ENCODE measurements around the gene KAZN.

KAZN gene

DNA sequence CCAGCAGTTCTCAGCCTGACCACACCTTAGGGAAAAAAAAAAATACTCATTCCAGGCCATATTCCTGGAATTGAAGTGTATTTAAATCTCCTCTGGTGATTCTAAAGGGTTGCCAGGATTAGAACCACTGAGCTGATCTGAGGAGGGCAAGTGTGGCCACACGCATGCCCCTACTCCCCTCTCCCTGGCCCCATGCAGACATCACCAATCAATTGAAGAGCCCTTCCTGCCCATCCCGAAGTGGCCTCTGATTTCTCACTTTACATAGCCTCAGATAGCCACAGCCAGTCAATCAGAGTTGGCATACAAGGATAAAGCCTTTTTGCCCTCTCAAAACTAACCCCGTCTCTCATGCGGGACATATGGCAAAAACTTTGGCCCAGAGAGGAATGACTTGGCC is 470.5 kb downstream of the KAZN start:
- H3K27me3 ChIP-seq (ENCODE audit: insufficient read depth, low read length, poor library complexity, severe bottlenecking), result no peaks in the 10 kb centered on the region
- H3K9me3 ChIP-seq (ENCODE audit: insufficient read depth, low read depth, low read length), result no peaks in the 10 kb centered on the region
- no peaks in the 10 kb centered on the region for H3K79me2 ChIP-seq (ENCODE audit: insufficient read depth, low read length)
- H3K4me3 ChIP-seq (ENCODE audit: low read length, poor library complexity, severe bottlenecking), result no peak overlapping the region
- H3K36me3 ChIP-seq (ENCODE audit: insufficient read depth, low read length), result no peaks in the 10 kb centered on the region
- H4K20me1 ChIP-seq (ENCODE audit: insufficient read depth, low read length, poor library complexity, severe bottlenecking), result no peaks in the 10 kb centered on the region
- TF ChIP-seq, protein P1, sequence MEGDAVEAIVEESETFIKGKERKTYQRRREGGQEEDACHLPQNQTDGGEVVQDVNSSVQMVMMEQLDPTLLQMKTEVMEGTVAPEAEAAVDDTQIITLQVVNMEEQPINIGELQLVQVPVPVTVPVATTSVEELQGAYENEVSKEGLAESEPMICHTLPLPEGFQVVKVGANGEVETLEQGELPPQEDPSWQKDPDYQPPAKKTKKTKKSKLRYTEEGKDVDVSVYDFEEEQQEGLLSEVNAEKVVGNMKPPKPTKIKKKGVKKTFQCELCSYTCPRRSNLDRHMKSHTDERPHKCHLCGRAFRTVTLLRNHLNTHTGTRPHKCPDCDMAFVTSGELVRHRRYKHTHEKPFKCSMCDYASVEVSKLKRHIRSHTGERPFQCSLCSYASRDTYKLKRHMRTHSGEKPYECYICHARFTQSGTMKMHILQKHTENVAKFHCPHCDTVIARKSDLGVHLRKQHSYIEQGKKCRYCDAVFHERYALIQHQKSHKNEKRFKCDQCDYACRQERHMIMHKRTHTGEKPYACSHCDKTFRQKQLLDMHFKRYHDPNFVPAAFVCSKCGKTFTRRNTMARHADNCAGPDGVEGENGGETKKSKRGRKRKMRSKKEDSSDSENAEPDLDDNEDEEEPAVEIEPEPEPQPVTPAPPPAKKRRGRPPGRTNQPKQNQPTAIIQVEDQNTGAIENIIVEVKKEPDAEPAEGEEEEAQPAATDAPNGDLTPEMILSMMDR (conservative IDR thresholded peaks at IDR 0.05; ENCODE audit: low read length), result no peak
- TF ChIP-seq EZH2phosphoT487 (IDR thresholded peaks at IDR 0.05; ENCODE audit: borderline replicate concordance), result no peak
- H3K4me2 ChIP-seq (ENCODE audit: low read depth, low read length, poor library complexity, severe bottlenecking), result no peak overlapping the region
- H3K4me1 ChIP-seq (ENCODE audit: insufficient read depth, low read length, poor library complexity, severe bottlenecking), result peaks cover 32% of the 10 kb centered on the region
- no peak overlapping the region for H2AFZ ChIP-seq (ENCODE audit: low read length)
- no peaks in the 10 kb centered on the region for H3F3A ChIP-seq (ENCODE audit: low read depth)
- H3K9ac ChIP-seq (ENCODE audit: low read depth, low read length, poor library complexity, severe bottlenecking), result no peak overlapping the region
- H3K9me2 ChIP-seq (replicated peaks; ENCODE audit: low read depth, low read length), result no peaks in the 10 kb centered on the region

DNA sequence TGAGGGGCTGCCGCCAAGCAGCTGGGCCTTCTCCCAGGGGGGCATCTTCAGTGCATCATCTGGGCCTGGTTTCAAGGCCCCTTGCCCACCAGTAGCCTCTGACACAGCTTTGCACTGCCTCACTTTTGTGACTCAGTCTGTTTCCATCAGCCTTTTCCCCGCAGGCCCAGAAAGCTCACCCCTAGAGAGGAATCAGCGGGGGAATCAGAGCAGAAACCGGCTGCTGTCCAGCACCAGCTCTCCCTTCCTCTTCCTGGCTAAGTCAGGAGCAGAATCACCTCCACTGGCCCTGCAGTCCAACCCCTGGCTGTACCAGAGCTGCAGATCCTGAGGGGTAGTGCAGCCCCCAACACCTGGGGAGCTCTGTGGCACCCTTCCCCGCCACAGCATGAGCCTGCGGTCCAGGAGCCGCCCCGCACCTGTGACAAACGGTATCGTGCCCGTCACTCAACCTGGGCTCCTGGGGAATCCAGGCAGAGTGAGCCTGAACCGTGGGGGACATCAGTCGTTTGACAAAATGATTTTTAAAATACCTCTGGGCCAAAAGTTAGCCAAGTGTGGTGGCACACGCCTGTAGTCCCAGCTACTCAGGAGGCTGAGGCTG is 471.8 kb downstream of the KAZN start:
- Histone ChIP-seq H3K9me2 (replicated peaks; ENCODE audit: low read depth, low read length) (no peaks in the 10 kb centered on the region), H2AFZ (ENCODE audit: low read length) (no peak overlapping the region), H3K4me3 (ENCODE audit: low read length, poor library complexity, severe bottlenecking) (no peak overlapping the region), H3K4me2 (ENCODE audit: low read depth, low read length, poor library complexity, severe bottlenecking) (no peak overlapping the region), H3K9ac (ENCODE audit: low read depth, low read length, poor library complexity, severe bottlenecking) (no peak overlapping the region), H3F3A (ENCODE audit: low read depth) (no peaks in the 10 kb centered on the region), H3K36me3 (ENCODE audit: insufficient read depth, low read length) (no peaks in the 10 kb centered on the region), H3K9me3 (ENCODE audit: insufficient read depth, low read depth, low read length) (no peaks in the 10 kb centered on the region), H3K79me2 (ENCODE audit: insufficient read depth, low read length) (no peaks in the 10 kb centered on the region), H4K20me1 (ENCODE audit: insufficient read depth, low read length, poor library complexity, severe bottlenecking) (no peaks in the 10 kb centered on the region), H3K4me1 (ENCODE audit: insufficient read depth, low read length, poor library complexity, severe bottlenecking) (peaks cover 21% of the 10 kb centered on the region), H3K27me3 (ENCODE audit: insufficient read depth, low read length, poor library complexity, severe bottlenecking) (no peaks in the 10 kb centered on the region)
- TF ChIP-seq, protein P1 (conservative IDR thresholded peaks at IDR 0.05; ENCODE audit: low read length), result no peak
- TF ChIP-seq EZH2phosphoT487 (IDR thresholded peaks at IDR 0.05; ENCODE audit: borderline replicate concordance), result no peak

DNA sequence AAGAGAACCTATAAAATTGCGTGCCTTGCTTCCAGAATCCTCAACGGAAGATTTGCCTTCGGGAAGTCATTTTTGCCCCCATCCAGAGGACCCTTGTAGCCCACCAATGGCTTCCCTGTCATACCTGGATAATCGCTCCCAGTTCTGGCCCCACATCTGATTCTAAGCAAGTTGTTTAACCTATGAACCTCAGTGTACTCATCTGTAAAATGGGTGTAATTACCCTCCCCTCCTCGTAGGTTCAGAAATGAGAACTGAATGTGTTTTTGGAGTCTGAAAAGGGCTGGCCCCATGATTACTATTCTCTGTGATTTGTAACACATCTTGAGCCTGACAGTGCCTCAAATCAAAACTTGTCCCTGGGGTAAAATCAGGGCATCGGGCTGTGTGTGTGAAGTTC is 473.5 kb downstream of the KAZN start:
- H3K9ac ChIP-seq (ENCODE audit: low read depth, low read length, poor library complexity, severe bottlenecking), result no peak overlapping the region
- no peaks in the 10 kb centered on the region for H3K27me3 ChIP-seq (ENCODE audit: insufficient read depth, low read length, poor library complexity, severe bottlenecking)
- H3K79me2 ChIP-seq (ENCODE audit: insufficient read depth, low read length), result no peaks in the 10 kb centered on the region
- no peaks in the 10 kb centered on the region for H3K9me2 ChIP-seq (replicated peaks; ENCODE audit: low read depth, low read length)
- peaks cover 12% of the 10 kb centered on the region for H3K4me1 ChIP-seq (ENCODE audit: insufficient read depth, low read length, poor library complexity, severe bottlenecking)
- no peaks in the 10 kb centered on the region for H3F3A ChIP-seq (ENCODE audit: low read depth)
- H3K36me3 ChIP-seq (ENCODE audit: insufficient read depth, low read length), result no peaks in the 10 kb centered on the region
- H3K4me3 ChIP-seq (ENCODE audit: low read length, poor library complexity, severe bottlenecking), result no peak overlapping the region
- no peaks in the 10 kb centered on the region for H3K9me3 ChIP-seq (ENCODE audit: insufficient read depth, low read depth, low read length)
- H4K20me1 ChIP-seq (ENCODE audit: insufficient read depth, low read length, poor library complexity, severe bottlenecking), result no peaks in the 10 kb centered on the region
- TF ChIP-seq, protein P1 (conservative IDR thresholded peaks at IDR 0.05; ENCODE audit: low read length), result no peak
- no peak for TF ChIP-seq EZH2phosphoT487 (IDR thresholded peaks at IDR 0.05; ENCODE audit: borderline replicate concordance)
- no peak overlapping the region for H2AFZ ChIP-seq (ENCODE audit: low read length)
- H3K4me2 ChIP-seq (ENCODE audit: low read depth, low read length, poor library complexity, severe bottlenecking), result no peak overlapping the region
